CD4-positive, alpha-beta T cell (primary cell): Measurements from ENCODE around the gene TARS2. TPM values are rescaled to one million over a fixed set of nuclear protein-coding genes. Genes with fewer than 3 reads are reported as not detected.

Source experiments
- ATAC-seq: fragments of 200-7000 bp; cut with Tn5 transposase; one replicate; pipeline ENCODE4 v1.10.0; 2022; ENCODE audit warnings: mild to moderate bottlenecking; ENCODE audit not compliant: poor library complexity
- CTCF ChIA-PET: fragments of 350-600 bp; sonication (Branson Sonifier 250); formaldehyde crosslinking; loops from one replicate; lab custom pipeline; 2021; ENCODE audit warnings: antibody characterized with exemption, inconsistent platforms; lab: Charles Lee
- POLR2A ChIA-PET: fragments of 350-600 bp; sonication (Branson Sonifier 250); formaldehyde crosslinking; loops from one replicate; lab custom pipeline; 2021; ENCODE audit warnings: antibody characterized with exemption, inconsistent platforms; lab: Charles Lee
- DNase-seq, 14 experiments: peaks; one replicate each; pipeline ENCODE4 v3.0.0-alpha.2; 2013 to 2020; ENCODE audit warnings: mixed read lengths in 2 of 14
- H3K27ac ChIP-seq, 2 donors: one replicate each; pipeline versions ENCODE4 v1.5.1 to v1.7.0; 2013; ENCODE audit warnings: low read length in 2 of 2, low read depth in 1 of 2, mild to moderate bottlenecking in 1 of 2
- H3K27me3 ChIP-seq, 2 experiments: 1 replicate in 1 of 2; 2 replicates in 1 of 2; pipeline versions ENCODE4 v1.6.1 to v1.7.0; 2013; ENCODE audit warnings: low read length in 2 of 2, control low read depth in 1 of 2, mild to moderate bottlenecking in 1 of 2, moderate library complexity in 1 of 2; ENCODE audit not compliant: insufficient read depth in 2 of 2, control insufficient read depth in 1 of 2
- H3K36me3 ChIP-seq: one replicate; pipeline ENCODE4 v1.6.1; 2013; ENCODE audit warnings: low read length, control low read depth; ENCODE audit not compliant: insufficient read depth
- H3K4me1 ChIP-seq: one replicate; pipeline ENCODE4 v1.6.1; 2013; ENCODE audit warnings: low read length, control low read depth; ENCODE audit not compliant: insufficient read depth
- H3K4me3 ChIP-seq: one replicate; pipeline ENCODE4 v1.5.1; 2013; ENCODE audit warnings: mild to moderate bottlenecking, low read length, moderate library complexity
- H3K9me3 ChIP-seq, 2 experiments: 1 replicate in 1 of 2; 2 replicates in 1 of 2; pipeline versions ENCODE4 v1.6.1 to v1.7.0; 2013; ENCODE audit warnings: low read length in 2 of 2, mild to moderate bottlenecking in 2 of 2, control low read depth in 1 of 2, moderate library complexity in 1 of 2; ENCODE audit not compliant: control insufficient read depth in 1 of 2, insufficient read depth in 1 of 2
- H3K27ac Mint-ChIP-seq: one replicate; pipeline ENCODE4 v1.8.0; 2020; ENCODE audit warnings: mixed read lengths
- H3K27me3 Mint-ChIP-seq: one replicate; pipeline ENCODE4 v1.8.0; 2021; ENCODE audit warnings: mixed read lengths
- H3K36me3 Mint-ChIP-seq: one replicate; pipeline ENCODE4 v1.8.0; 2021; ENCODE audit warnings: low read depth, mixed read lengths
- H3K4me1 Mint-ChIP-seq: one replicate; pipeline ENCODE4 v1.8.0; 2021; ENCODE audit warnings: low read depth, mixed read lengths
- H3K4me3 Mint-ChIP-seq: one replicate; pipeline ENCODE4 v1.8.0; 2020; ENCODE audit warnings: mild to moderate bottlenecking, mixed read lengths
- H3K9me3 Mint-ChIP-seq: one replicate; pipeline ENCODE4 v1.8.0; 2020; ENCODE audit warnings: mixed read lengths
- intact Hi-C, 2 experiments: fragments of 100-400 bp; cut with DNase I in 1 of 2; cut with micrococcal nuclease in 1 of 2; formaldehyde crosslinking; loops; one replicate each; pipeline versions ENCODE4 v1.15.1 to v1.9.0; 2023 to 2025; cut with DNase I, micrococcal nuclease
- microRNA-seq: library from miRNA; unstranded; fragments of <30 nt; microRNA quantifications from one replicate; pipeline ENCODE4 v1.2.0, GENCODE V29; 2021; ENCODE audit warnings: borderline microRNAs expressed, borderline replicate concordance
- total RNA-seq, 174 experiments: library from RNA in 2 of 174; stranded (reverse) in 2 of 174; gene quantifications; one replicate each; pipeline ENCODE4 v1.2.3 and lab custom pipeline; 2021 to 2026
- TF ChIP-seq, protein P1 (sequence below): fragments of 200-600 bp; IDR thresholded peaks from one replicate; pipeline ENCODE4 v1.8.0; 2022; ENCODE audit warnings: antibody characterized with exemption, mild to moderate bottlenecking

TARS2 gene
- total RNA-seq, 2 experiments from 2014 or later, result 22.8 to 25.3 TPM

DNA sequence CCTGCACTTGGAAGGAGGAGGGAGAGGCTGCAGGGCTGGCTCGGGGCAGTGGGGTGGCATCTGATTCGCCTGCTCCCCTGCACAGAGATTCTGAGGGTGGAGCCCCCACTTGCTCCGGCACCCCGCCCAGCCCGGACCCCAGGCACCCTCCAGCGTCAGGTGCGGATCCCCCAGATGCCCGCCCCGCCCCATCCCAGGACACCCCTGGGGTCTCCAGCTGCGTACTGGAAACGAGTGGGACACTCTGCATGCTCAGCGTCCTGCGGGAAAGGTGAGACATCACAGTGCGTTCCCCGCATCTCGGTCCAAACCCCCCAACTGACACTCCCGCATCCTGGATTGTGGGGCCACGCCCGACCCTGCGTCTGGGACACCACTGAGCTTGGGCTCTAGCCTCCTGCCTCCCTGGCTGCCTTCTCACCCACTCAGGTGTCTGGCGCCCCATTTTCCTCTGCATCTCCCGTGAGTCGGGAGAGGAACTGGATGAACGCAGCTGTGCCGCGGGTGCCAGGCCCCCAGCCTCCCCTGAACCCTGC lies 69.9 kb downstream of the TARS2 start:
- Mint-ChIP-seq H3K4me3 (no peak overlapping the region), H3K27me3 (no peaks in the 10 kb centered on the region), H3K36me3 (peaks cover 22% of the 10 kb centered on the region), H3K4me1 (peaks cover 20% of the 10 kb centered on the region), H3K27ac (no peak overlapping the region), H3K9me3 (no peaks in the 10 kb centered on the region)
- ChIA-PET POLR2A (interaction anchor here (0.7 to 14.5 kb wide), 3 partner anchors 17 to 140 kb away, joined by 3 to 1538 read pairs (median 5); partner anchors contain the start of genes ENSA, GOLPH3L and MCL1), CTCF (no interaction called here)
- DNase-seq, result peak in 1 of 14 experiments; percentile 35
- intact Hi-C loops, result no loop called here
- Histone ChIP-seq H3K4me1 (peaks cover 50% of the 10 kb centered on the region), H3K9me3 (no peaks in the 10 kb centered on the region), H3K36me3 (peaks cover 14% of the 10 kb centered on the region), H3K27ac (no peak overlapping the region), H3K4me3 (no peak overlapping the region), H3K27me3 (no peaks in the 10 kb centered on the region)
- no peak for ATAC-seq
- TF ChIP-seq, protein P1, sequence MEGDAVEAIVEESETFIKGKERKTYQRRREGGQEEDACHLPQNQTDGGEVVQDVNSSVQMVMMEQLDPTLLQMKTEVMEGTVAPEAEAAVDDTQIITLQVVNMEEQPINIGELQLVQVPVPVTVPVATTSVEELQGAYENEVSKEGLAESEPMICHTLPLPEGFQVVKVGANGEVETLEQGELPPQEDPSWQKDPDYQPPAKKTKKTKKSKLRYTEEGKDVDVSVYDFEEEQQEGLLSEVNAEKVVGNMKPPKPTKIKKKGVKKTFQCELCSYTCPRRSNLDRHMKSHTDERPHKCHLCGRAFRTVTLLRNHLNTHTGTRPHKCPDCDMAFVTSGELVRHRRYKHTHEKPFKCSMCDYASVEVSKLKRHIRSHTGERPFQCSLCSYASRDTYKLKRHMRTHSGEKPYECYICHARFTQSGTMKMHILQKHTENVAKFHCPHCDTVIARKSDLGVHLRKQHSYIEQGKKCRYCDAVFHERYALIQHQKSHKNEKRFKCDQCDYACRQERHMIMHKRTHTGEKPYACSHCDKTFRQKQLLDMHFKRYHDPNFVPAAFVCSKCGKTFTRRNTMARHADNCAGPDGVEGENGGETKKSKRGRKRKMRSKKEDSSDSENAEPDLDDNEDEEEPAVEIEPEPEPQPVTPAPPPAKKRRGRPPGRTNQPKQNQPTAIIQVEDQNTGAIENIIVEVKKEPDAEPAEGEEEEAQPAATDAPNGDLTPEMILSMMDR, result no peak

Small RNAs within 50 kb of the gene (microRNA-seq; reads per million reads assigned to microRNA genes)
- gene MIR4257 (not detected), gene MIR6878 (not detected)

Other genes with a start within 250 kb of the TARS2 start
- not detected for gene CA14, start 229.6 kb upstream of the TARS2 start, total RNA-seq
- 100 to 1,000 TPM; 115 to 122 TPM for gene APH1A, start 218.4 kb upstream of the TARS2 start, total RNA-seq
- gene C1orf54, start 214.6 kb upstream of the TARS2 start, total RNA-seq, result 1 to 10 TPM; 4.1 to 4.4 TPM
- 1 to 10 TPM; 4.0 to 4.5 TPM for gene CIART, start 204.9 kb upstream of the TARS2 start, total RNA-seq
- 10 to 100 TPM; 48.5 to 52.0 TPM for gene MRPS21, start 193.6 kb upstream of the TARS2 start, total RNA-seq
- 100 to 1,000 TPM; 136 to 153 TPM for gene PRPF3, start 165.9 kb upstream of the TARS2 start, total RNA-seq
- 10 to 100 TPM; 27.1 to 27.9 TPM for gene RPRD2, start 123.3 kb upstream of the TARS2 start, total RNA-seq
- gene ECM1, start 20.7 kb downstream of the TARS2 start, total RNA-seq, result under 1 TPM in 1 of 2 experiments, not detected in 1; 0.31 TPM
- not detected for gene FALEC, start 28.3 kb downstream of the TARS2 start, total RNA-seq
- gene ADAMTSL4, start 62.0 kb downstream of the TARS2 start, total RNA-seq, result under 1 TPM; 0.16 to 0.22 TPM
- 100 to 1,000 TPM; 737 to 747 TPM for gene MCL1, start 92.2 kb downstream of the TARS2 start, total RNA-seq
- gene ENSA, start 142.2 kb downstream of the TARS2 start, total RNA-seq, result 100 to 1,000 TPM; 132 to 137 TPM
- gene GOLPH3L, start 209.7 kb downstream of the TARS2 start, total RNA-seq, result 1 to 10 TPM; 2.4 to 2.6 TPM
- not detected for gene HORMAD1, start 233.5 kb downstream of the TARS2 start, total RNA-seq